GM12891 (cell line): ENCODE data around the gene KCNIP4.

Experiments
- POLR2A ChIP-seq: IDR thresholded peaks from 2 replicates; pipeline ENCODE4 v1.6.1; 2011; ENCODE audit warnings: low read depth, low read length, control low read depth
- SPI1 ChIP-seq: IDR thresholded peaks from 2 replicates; pipeline ENCODE4 v1.6.1; 2011; ENCODE audit warnings: low read depth, low read length, control low read depth

DNA sequence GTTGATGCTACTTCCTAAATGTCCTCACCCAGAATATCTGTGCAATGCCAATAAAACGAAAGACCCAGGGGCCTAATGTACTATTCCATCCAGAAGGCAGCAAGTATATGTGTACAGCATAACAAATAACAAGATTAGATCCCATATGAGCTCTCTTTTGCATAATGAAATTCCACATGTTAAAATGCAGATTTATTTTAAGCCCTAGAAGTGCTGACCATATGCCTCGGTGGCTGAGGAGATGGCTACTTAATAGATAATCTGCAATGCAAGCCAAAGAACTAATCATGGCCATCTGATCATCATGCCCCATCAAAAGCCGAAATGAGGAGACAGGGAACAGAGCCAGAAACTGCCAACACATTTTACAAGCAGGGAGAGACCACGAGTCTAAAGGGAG, 293.5 kb downstream of the KCNIP4 start:
- TF ChIP-seq SPI1 = no peak
- no peak for TF ChIP-seq POLR2A
